ENCODE results near the gene BICDL2. TPM values are rescaled to one million over a fixed set of nuclear protein-coding genes. Genes with fewer than 3 reads are reported as not detected.

The BICDL2 gene
- total and polyA plus RNA-seq, 9 of the 15 experiments (the other 6 are each of a cell fraction or from before 2014, with no cell fraction given), result 0.09 to 0.28 (median 0.09) TPM; not detected in 6

DNA sequence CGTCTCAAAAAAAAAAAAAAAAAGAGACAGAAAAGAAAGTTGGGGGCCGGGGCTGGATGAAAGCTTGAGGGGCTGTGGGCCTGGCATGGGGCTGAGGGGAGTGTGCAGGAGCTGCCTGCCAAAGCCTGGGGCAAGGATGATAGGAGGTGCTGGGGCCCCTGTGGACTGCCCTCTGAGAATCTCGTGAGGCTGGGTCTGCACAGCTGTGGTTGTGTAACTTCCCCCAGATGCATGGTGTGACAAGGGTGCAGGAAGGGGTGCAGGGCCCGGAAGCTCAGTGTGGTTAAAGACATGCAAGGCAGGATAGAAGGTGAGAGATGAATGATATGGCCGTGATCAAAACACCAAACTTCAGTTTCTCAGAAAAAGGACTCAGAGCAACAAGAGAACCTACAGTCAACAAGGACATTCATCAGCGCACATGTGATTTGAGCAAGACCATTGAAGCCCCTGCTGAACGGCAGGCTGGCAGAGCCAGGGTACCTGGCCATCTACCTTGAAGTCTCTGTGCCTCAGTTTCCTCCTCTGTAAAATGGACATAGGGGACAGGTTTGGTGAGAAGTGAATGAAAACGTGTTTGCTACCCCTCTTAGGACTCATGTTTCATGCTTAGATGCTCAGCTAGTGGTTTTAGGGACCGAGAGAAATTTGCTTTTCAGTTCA lies 38.2 kb upstream of the BICDL2 start:
- intact Hi-C loops (cut with micrococcal nuclease), result no loop called here
- no TSS peak for BruUV-seq (replicated peaks)
- 0 out of 4 replicates have a peak overlapping the region, but pooled peaks of 1 of the 2 experiments have one; percentile 33 for H3K9ac ChIP-seq (ENCODE audit: insufficient read depth in 1 of 2, low read depth in 2 of 2, low read length in 2 of 2)
- TF ChIP-seq PTBP1 (IDR thresholded peaks at IDR 0.05; ENCODE audit: low read depth, low read length) (no peak), CC2D1A (IDR thresholded peaks at IDR 0.05) (no peak), GATA2 (CRISPR knock-in tag; IDR thresholded peaks at IDR 0.05) (peak; percentile 10; the same call in 1 of the 2 replicates), DIDO1 (tag; IDR thresholded peaks at IDR 0.05; ENCODE audit: low read depth) (no peak), ATF1 (CRISPR knock-in tag; IDR thresholded peaks at IDR 0.05) (no peak), ATF1 (tag; IDR thresholded peaks at IDR 0.05) (no peak), SETDB1 (IDR thresholded peaks at IDR 0.05; ENCODE audit: low read length) (no peak), PURB (CRISPR knock-in tag; IDR thresholded peaks at IDR 0.05; ENCODE audit: low read depth) (no peak), E2F6 (IDR thresholded peaks at IDR 0.05; ENCODE audit: borderline replicate concordance in 1 of 2, extremely low read depth in 1 of 2, insufficient read depth in 1 of 2, insufficient read length in 1 of 2, low read depth in 1 of 2, low read length in 1 of 2, poor library complexity in 1 of 2, severe bottlenecking in 1 of 2) (no peak), ETV1 (tag; conservative IDR thresholded peaks at IDR 0.05; ENCODE audit: low read depth) (peak; percentile 35; the same call in 1 of the 2 replicates), ETS1 (conservative IDR thresholded peaks at IDR 0.05; ENCODE audit: control insufficient read depth, low read depth, low read length) (no peak), NCOR1 (IDR thresholded peaks at IDR 0.05) (no peak), HSF4 (CRISPR knock-in tag; IDR thresholded peaks at IDR 0.05; ENCODE audit: borderline replicate concordance) (no peak), DDX20 (tag; IDR thresholded peaks at IDR 0.05; ENCODE audit: low read depth) (no peak), BRF2 (IDR thresholded peaks at IDR 0.05; ENCODE audit: borderline replicate concordance, insufficient read depth, insufficient read length) (no peak)
- TF ChIP-seq, protein P1, sequence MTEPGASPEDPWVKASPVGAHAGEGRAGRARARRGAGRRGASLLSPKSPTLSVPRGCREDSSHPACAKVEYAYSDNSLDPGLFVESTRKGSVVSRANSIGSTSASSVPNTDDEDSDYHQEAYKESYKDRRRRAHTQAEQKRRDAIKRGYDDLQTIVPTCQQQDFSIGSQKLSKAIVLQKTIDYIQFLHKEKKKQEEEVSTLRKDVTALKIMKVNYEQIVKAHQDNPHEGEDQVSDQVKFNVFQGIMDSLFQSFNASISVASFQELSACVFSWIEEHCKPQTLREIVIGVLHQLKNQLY (CRISPR knock-in tag; conservative IDR thresholded peaks at IDR 0.05), result no peak
- TF ChIP-seq, protein P2, sequence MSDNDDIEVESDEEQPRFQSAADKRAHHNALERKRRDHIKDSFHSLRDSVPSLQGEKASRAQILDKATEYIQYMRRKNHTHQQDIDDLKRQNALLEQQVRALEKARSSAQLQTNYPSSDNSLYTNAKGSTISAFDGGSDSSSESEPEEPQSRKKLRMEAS (CRISPR knock-in tag; IDR thresholded peaks at IDR 0.05), result no peak

More for the DNA sequence above, 38.2 kb upstream of the BICDL2 start:
- no peak overlapping the region for H3K27ac ChIP-seq (ENCODE audit: extremely low read depth, low read depth, low read length)
- ATAC-seq, result no peak
- 8% methylated on average over 8 of the region's 9 CpGs for WGBS (ENCODE audit: insufficient coverage, low coverage, missing lambda C conversion rate)
- no peaks in the 10 kb centered on the region for H3K9me1 ChIP-seq (ENCODE audit: control insufficient read depth, insufficient read depth, low read length)
- ChIA-PET CTCF (ENCODE audit: low intra/inter-chr PET ratio) (no interaction called here), POLR2A (interaction anchor here (1.1 kb wide), 1 partner anchor 55 kb away, joined by 4 read pairs; the partner anchor contains the start of gene TNFRSF12A)
- H4K20me1 ChIP-seq (replicated peaks; ENCODE audit: control insufficient read depth, insufficient read depth, low read length), result no peaks in the 10 kb centered on the region
- H3K4me3 ChIP-seq, result no peak overlapping the region
- H3K27me3 ChIP-seq (ENCODE audit: control insufficient read depth in 2 of 2, insufficient read depth in 2 of 2, low read length in 2 of 2), result peaks cover 7 to 15% of the 10 kb centered on the region in 2 experiments
- no peak overlapping the region for H2AFZ ChIP-seq (ENCODE audit: low read depth, low read length)
- no peaks in the 10 kb centered on the region for H3K36me3 ChIP-seq (ENCODE audit: control insufficient read depth, insufficient read depth, low read length)
- no peak overlapping the region for H3K4me2 ChIP-seq (ENCODE audit: insufficient read depth, low read length)
- H3K4me1 ChIP-seq (replicated peaks in 1 of 2; ENCODE audit: control insufficient read depth in 2 of 2, insufficient read depth in 2 of 2, low read length in 2 of 2), result peaks cover 6 to 16% of the 10 kb centered on the region in 2 experiments; a peak in 4 of 5 replicates
- no peaks in the 10 kb centered on the region for H3K9me3 ChIP-seq (replicated peaks; ENCODE audit: control insufficient read depth, insufficient read depth, low read depth, low read length)
- no peak for FAIRE-seq
- peak in 2 of 4 experiments; percentile 17 to 24 for DNase-seq (ENCODE audit: extremely low read depth in 1 of 4, low spot score in 3 of 4)
- H3K79me2 ChIP-seq (ENCODE audit: control insufficient read depth, insufficient read depth, low read length), result no peaks in the 10 kb centered on the region
- in situ Hi-C loops (cut with MboI), result no loop called here

Data from K562 (cell line).